SH-SY5Y (cell line): ENCODE results near the gene TRPM3.

Source experiments
- GATA2 ChIP-seq: IDR thresholded peaks from 2 replicates; pipeline ENCODE4 v1.6.1; 2011; ENCODE audit warnings: mild to moderate bottlenecking, low read depth, low read length
- GATA3 ChIP-seq: IDR thresholded peaks from 2 replicates; pipeline ENCODE4 v1.6.1; 2011; ENCODE audit warnings: low read depth, mild to moderate bottlenecking, low read length, moderate library complexity

DNA sequence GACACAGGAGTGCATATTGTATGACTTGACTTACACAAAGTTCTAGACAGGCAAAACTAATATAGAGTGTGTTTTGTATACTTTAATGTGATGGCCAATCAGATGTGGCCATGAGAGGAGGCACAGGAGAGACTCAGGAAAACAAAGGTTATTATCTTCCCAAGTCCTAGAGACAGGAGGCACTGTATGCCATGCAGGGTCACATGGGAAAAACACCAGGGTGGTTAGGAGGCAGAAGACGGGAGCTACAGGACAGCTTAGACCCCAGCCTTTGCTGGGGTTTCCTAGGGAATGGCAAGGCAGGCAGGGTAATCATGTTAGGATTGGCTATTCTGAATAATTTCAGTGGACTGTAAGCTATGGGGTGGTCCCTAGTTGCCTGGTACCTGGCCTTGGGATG is 16.2 kb downstream of the TRPM3 start:
- TF ChIP-seq GATA2 (no peak), GATA3 (no peak)
